Measurements from ENCODE around the gene DNM1. TPM values are rescaled to one million over a fixed set of nuclear protein-coding genes. Genes with fewer than 3 reads are reported as not detected.

The DNM1 gene
- polyA plus RNA-seq, 3 donors = 0.05 to 4.9 (median 0.56) TPM

GRCh38 chr9:128202648-128203023, 543 bp upstream of the DNM1 start:
- Mint-ChIP-seq H3K9me3 (peaks cover 0 to 8% (median 0%) of the 10 kb centered on the region in 7 donors), H3K27me3 (ENCODE audit: low read depth in 3 of 3) (peaks cover 15 to 26% (median 23%) of the 10 kb centered on the region in 3 donors), H3K36me3 (peaks cover 0 to 2% of the 10 kb centered on the region in 2 donors), H3K27ac (peak overlapping the region; percentile 44 to 94 (median 83)), H3K4me3 (peak overlapping the region; percentile 81 to 89), H3K4me1 (peaks cover 23% of the 10 kb centered on the region)
- H3K79me2 ChIP-seq (ENCODE audit: insufficient read depth, low read length) = no peaks in the 10 kb centered on the region
- no peaks in the 10 kb centered on the region for H3K9me3 ChIP-seq (replicated peaks in 1 of 2; ENCODE audit: control insufficient read depth in 1 of 2, insufficient read depth in 1 of 2, low read length in 2 of 2)
- H4K20me1 ChIP-seq (ENCODE audit: insufficient read depth, low read length) = no peaks in the 10 kb centered on the region
- peak overlapping the region; percentile 21 to 79 (median 33) for H3K4me3 ChIP-seq (replicated peaks in 1 of 3; ENCODE audit: low read depth in 2 of 3, low read length in 3 of 3)
- no peak overlapping the region for H3K27ac ChIP-seq (ENCODE audit: low read depth in 1 of 2, low read length in 2 of 2)
- no peak for TF ChIP-seq CTCF (IDR thresholded peaks at IDR 0.05)
- peaks cover 16 to 29% of the 10 kb centered on the region in 2 donors for H3K4me1 ChIP-seq (ENCODE audit: control insufficient read depth in 1 of 2, insufficient read depth in 2 of 2, low read length in 2 of 2)
- H3K36me3 ChIP-seq (replicated peaks in 1 of 2; ENCODE audit: control insufficient read depth in 1 of 2, insufficient read depth in 2 of 2, low read length in 2 of 2) = no peaks in the 10 kb centered on the region
- 0% methylated on average over 1 of the region's 2 CpGs for WGBS (ENCODE audit: insufficient coverage)
- DNase-seq = no peak
- intact Hi-C loops (cut with micrococcal nuclease) = no loop called here
- peaks cover 0 to 18% of the 10 kb centered on the region in 2 donors for H3K27me3 ChIP-seq (ENCODE audit: control insufficient read depth in 2 of 2, insufficient read depth in 2 of 2, low read length in 2 of 2)
- no peak overlapping the region for H3K9ac ChIP-seq (ENCODE audit: insufficient read depth, low read length, poor library complexity, severe bottlenecking)
- peak overlapping the region; percentile 81 for H2AFZ ChIP-seq (ENCODE audit: insufficient read depth, low read depth, low read length, poor library complexity, severe bottlenecking)
- H3K4me2 ChIP-seq (replicated peaks; ENCODE audit: extremely low read depth, low read length, poor library complexity, severe bottlenecking) = peak overlapping the region; percentile 89

DNA sequence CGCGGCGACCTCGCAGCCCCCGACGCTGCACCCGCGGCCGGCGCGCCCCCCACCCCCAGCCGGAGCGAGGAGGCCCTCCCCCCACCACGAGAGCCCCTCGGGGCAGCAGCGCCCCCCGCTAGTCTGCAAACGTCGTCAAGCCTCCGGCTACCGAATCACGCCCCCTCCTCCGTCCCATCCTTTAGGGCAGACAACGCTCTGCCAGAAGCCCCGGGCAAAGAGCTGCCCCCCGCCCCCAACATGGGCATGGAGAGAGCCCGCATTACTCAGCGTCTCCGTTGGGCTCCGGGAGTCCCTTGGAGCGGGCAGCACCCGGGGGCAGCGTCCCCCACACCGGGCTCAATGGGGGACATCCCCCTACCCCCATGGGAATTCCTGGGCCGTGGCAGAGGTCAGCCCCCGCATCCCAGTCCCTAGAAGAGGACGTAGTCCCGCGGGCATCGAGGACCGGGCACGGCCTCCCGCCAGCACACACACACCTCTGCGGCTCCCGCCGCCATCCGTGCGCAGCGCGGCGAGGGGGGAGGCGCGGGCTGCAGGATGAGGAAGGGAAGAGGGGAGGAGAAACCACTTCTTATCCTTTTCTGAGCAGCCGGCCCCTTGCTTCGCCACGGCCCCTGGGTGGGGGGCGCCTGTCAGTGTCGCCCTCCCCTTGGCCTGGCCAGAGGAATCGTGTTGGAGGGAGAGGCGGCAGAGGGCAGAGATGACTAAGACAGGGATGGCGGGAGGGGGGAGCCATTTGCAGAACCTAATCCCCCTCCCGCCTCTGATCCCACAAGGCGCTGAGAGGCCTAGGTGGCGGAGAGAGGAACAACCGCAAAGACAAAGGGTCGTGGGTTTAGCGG, 750 bp downstream of the DNM1 start:
- TF ChIP-seq CTCF (IDR thresholded peaks at IDR 0.05) = no peak
- H3K4me2 ChIP-seq (replicated peaks; ENCODE audit: extremely low read depth, low read length, poor library complexity, severe bottlenecking) = peak overlapping the region; percentile 89
- H3K4me1 ChIP-seq (ENCODE audit: control insufficient read depth in 1 of 2, insufficient read depth in 2 of 2, low read length in 2 of 2) = peaks cover 18 to 32% of the 10 kb centered on the region in 2 donors
- peak; percentile 40 to 64 (median 44) for DNase-seq
- WGBS (ENCODE audit: insufficient coverage) = 0% methylated on average over 18 of the region's 67 CpGs
- Mint-ChIP-seq H3K4me3 (peak overlapping the region; percentile 72 to 88), H3K4me1 (peaks cover 26% of the 10 kb centered on the region), H3K36me3 (peaks cover 0 to 2% of the 10 kb centered on the region in 2 donors), H3K27me3 (ENCODE audit: low read depth in 3 of 3) (peaks cover 17 to 30% (median 26%) of the 10 kb centered on the region in 3 donors), H3K9me3 (peaks cover 0 to 8% (median 0%) of the 10 kb centered on the region in 7 donors), H3K27ac (no peak overlapping the region)
- peak overlapping the region; percentile 81 for H2AFZ ChIP-seq (ENCODE audit: insufficient read depth, low read depth, low read length, poor library complexity, severe bottlenecking)
- H3K36me3 ChIP-seq (replicated peaks in 1 of 2; ENCODE audit: control insufficient read depth in 1 of 2, insufficient read depth in 2 of 2, low read length in 2 of 2) = no peaks in the 10 kb centered on the region
- H4K20me1 ChIP-seq (ENCODE audit: insufficient read depth, low read length) = no peaks in the 10 kb centered on the region
- no peaks in the 10 kb centered on the region for H3K79me2 ChIP-seq (ENCODE audit: insufficient read depth, low read length)
- no peaks in the 10 kb centered on the region for H3K9me3 ChIP-seq (replicated peaks in 1 of 2; ENCODE audit: control insufficient read depth in 1 of 2, insufficient read depth in 1 of 2, low read length in 2 of 2)
- no peak overlapping the region for H3K27ac ChIP-seq (ENCODE audit: low read depth in 1 of 2, low read length in 2 of 2)
- H3K27me3 ChIP-seq (ENCODE audit: control insufficient read depth in 2 of 2, insufficient read depth in 2 of 2, low read length in 2 of 2) = peaks cover 0 to 18% of the 10 kb centered on the region in 2 donors
- intact Hi-C loops (cut with micrococcal nuclease) = no loop called here
- H3K4me3 ChIP-seq (replicated peaks in 1 of 3; ENCODE audit: low read depth in 2 of 3, low read length in 3 of 3) = peak overlapping the region; percentile 21 to 79 (median 41)
- peak overlapping the region; percentile 32 for H3K9ac ChIP-seq (ENCODE audit: insufficient read depth, low read length, poor library complexity, severe bottlenecking)
